ENCODE data around the gene POLR2J3. TPM values are rescaled to one million over a fixed set of nuclear protein-coding genes. Genes with fewer than 3 reads are reported as not detected.
"Not testable (repeated sequence)": the region's sequence is repeated elsewhere in the genome, so short reads cannot be mapped to it uniquely, and the experiment has no call there.

Gene POLR2J3
- total RNA-seq, 4 donors from 2014 or later, result 10.8 to 20.4 (median 13.7) TPM

DNA sequence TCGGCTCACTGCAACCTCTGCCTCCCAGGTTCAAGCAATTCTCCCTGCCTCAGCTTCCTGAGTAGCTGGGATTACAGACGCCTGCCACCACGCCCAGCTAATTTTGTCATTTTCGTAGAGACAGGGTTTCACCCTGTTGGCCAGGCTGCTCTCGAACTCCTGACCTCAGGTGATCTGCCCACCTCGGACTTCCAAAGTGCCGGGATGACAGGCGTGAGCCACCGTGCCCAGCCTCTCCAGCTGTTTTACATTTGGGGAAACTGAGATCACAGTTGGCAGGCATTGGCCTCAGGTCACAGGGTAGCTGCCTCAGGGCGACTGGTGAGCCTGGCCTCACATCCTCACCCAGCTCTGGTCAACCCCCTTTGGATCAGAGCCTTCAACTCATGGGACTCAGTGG is 37.4 kb upstream of the POLR2J3 start:
- intact Hi-C loops (cut with DNase I), result not testable (repeated sequence)

GRCh38 chr7:102606848-102607247 is 34.5 kb upstream of the POLR2J3 start:
- H3K27ac ChIP-seq; H3K4me3 ChIP-seq; intact Hi-C loops (cut with DNase I); H3K27me3 ChIP-seq; H3K36me3 ChIP-seq; H3K9me3 ChIP-seq; DNase-seq; H3K4me1 ChIP-seq: not testable (repeated sequence)
- WGBS, 2 donors, result no CpG with 5 or more reads among the region's 5 CpGs

More for the DNA sequence above, 37.4 kb upstream of the POLR2J3 start:
- H3K9me3 ChIP-seq, H3K27ac ChIP-seq, H3K27me3 ChIP-seq, DNase-seq, H3K4me3 ChIP-seq, H3K4me1 ChIP-seq, H3K36me3 ChIP-seq: not testable (repeated sequence)
- WGBS, 2 donors, result no CpG with 5 or more reads among the region's 10 CpGs

- H3K9me3 ChIP-seq; intact Hi-C loops (cut with DNase I); DNase-seq; H3K4me1 ChIP-seq; H3K27me3 ChIP-seq; H3K27ac ChIP-seq; H3K4me3 ChIP-seq; H3K36me3 ChIP-seq: not testable (repeated sequence)
- WGBS, 2 donors, result no CpG with 5 or more reads among the region's 19 CpGs
Measured at GRCh38 chr7:102604431-102605145, 32.2 kb upstream of the POLR2J3 start.

DNA sequence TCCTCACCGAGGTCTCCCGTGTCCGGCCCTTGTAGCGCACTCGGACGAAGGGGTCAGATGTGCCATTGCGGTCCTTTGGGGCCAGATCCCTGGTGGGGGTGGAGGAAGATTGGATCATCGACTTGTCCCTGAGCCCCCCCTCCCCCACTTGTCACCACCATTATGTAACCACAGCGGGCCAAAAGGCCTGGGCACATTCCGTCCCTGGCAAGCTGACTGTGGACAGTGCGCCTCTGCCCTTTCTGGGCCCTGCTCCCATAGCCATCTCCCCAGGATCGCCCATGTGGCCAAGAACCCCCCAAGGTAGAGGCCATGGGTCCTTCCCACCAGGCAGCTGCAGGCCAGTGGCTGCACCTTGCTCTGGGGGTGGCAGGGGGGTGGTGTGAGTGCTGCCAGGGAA is 29.9 kb upstream of the POLR2J3 start:
- H3K36me3 ChIP-seq; H3K27me3 ChIP-seq; H3K4me1 ChIP-seq; H3K27ac ChIP-seq; DNase-seq; intact Hi-C loops (cut with DNase I); H3K4me3 ChIP-seq; H3K9me3 ChIP-seq: not testable (repeated sequence)
- no CpG with 5 or more reads among the region's 12 CpGs for WGBS, 2 donors

GRCh38 chr7:102599699-102600098 is 27.3 kb upstream of the POLR2J3 start:
- H3K4me3 ChIP-seq; DNase-seq; H3K27me3 ChIP-seq; H3K9me3 ChIP-seq; H3K4me1 ChIP-seq; H3K36me3 ChIP-seq; intact Hi-C loops (cut with DNase I); H3K27ac ChIP-seq: not testable (repeated sequence)
- WGBS, 2 donors, result no CpG with 5 or more reads among the region's 9 CpGs

DNA sequence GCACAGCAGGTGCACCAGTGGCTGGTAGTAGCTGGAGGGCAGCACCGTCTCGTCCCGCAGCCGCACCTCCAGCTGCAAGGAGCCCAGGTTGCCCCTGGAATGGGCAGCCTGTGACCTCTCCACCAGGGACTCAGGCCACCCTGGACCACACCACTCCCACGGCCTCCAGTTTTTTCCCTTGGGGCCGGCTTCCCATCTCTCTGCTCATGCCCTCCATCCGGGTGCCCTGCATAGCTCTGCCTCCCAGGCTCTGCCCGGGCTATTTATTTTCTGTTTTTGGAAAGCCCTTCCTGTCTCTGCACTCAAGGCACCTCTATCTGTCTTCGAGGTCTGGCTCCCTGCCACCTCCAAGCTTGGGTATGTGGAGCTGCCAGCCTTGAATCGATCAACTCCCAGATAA is 23.7 kb upstream of the POLR2J3 start:
- H3K27me3 ChIP-seq; H3K4me3 ChIP-seq; H3K27ac ChIP-seq; H3K9me3 ChIP-seq; H3K4me1 ChIP-seq; DNase-seq; H3K36me3 ChIP-seq; intact Hi-C loops (cut with DNase I): not testable (repeated sequence)
- WGBS, 2 donors, result 86% methylated on average over 3 of the region's 10 CpGs; no CpG with 5 or more reads in 1 of the 2 donors

- H3K4me3 ChIP-seq; H3K36me3 ChIP-seq; DNase-seq; H3K27me3 ChIP-seq; H3K4me1 ChIP-seq; intact Hi-C loops (cut with DNase I); H3K27ac ChIP-seq; H3K9me3 ChIP-seq: not testable (repeated sequence)
- no CpG with 5 or more reads among the region's 68 CpGs for WGBS, 2 donors
Measured at GRCh38 chr7:102593637-102594334, 21.4 kb upstream of the POLR2J3 start.

DNA sequence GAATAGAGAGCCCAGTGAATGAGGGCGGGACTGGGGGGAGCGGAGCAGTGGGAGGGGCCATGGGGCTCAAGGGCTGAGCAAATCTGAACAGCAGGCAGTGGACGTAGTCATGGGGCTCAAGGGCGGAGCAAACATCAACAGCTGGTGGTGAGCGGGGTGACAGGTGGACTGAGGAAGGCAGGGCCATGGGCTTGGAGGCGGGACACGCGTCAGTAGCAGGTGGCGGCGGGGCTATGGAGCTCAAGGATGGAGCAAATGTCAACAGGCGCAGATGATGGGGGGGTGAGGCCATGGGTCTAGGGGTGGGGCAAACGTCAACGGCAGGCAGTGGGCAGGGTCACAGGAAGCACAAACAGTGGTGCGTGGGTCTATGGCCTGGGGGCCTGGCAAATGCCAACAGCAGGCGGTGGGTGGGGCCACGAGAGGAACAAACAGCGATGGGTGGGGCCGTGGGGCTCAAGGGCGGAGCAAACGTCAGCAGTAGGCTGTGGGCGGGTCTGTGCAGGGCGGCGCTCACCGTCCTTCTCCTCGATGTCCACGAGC is 20.2 kb upstream of the POLR2J3 start:
- H3K4me3 ChIP-seq; H3K36me3 ChIP-seq; intact Hi-C loops (cut with DNase I); DNase-seq; H3K27me3 ChIP-seq; H3K4me1 ChIP-seq; H3K9me3 ChIP-seq; H3K27ac ChIP-seq: not testable (repeated sequence)
- WGBS, 2 donors, result 36% methylated on average over 9 of the region's 26 CpGs; no CpG with 5 or more reads in 1 of the 2 donors

- intact Hi-C loops (cut with DNase I); H3K36me3 ChIP-seq; H3K4me1 ChIP-seq; H3K9me3 ChIP-seq; H3K27ac ChIP-seq; H3K27me3 ChIP-seq; DNase-seq; H3K4me3 ChIP-seq: not testable (repeated sequence)
- WGBS, 2 donors, result no CpG with 5 or more reads among the region's 9 CpGs
Measured at GRCh38 chr7:102589857-102590256, 17.5 kb upstream of the POLR2J3 start.

- H3K9me3 ChIP-seq; H3K27ac ChIP-seq; intact Hi-C loops (cut with DNase I); DNase-seq; H3K27me3 ChIP-seq; H3K4me1 ChIP-seq; H3K36me3 ChIP-seq; H3K4me3 ChIP-seq: not testable (repeated sequence)
- no CpG with 5 or more reads among the region's 5 CpGs for WGBS, 2 donors
Measured at GRCh38 chr7:102583495-102583894, 11.1 kb upstream of the POLR2J3 start.

- DNase-seq; H3K36me3 ChIP-seq; H3K9me3 ChIP-seq; H3K4me3 ChIP-seq; H3K27me3 ChIP-seq; intact Hi-C loops (cut with DNase I); H3K4me1 ChIP-seq; H3K27ac ChIP-seq: not testable (repeated sequence)
- no CpG with 5 or more reads among the region's 5 CpGs for WGBS, 2 donors
Measured at GRCh38 chr7:102581722-102582121, 9.3 kb upstream of the POLR2J3 start.

GRCh38 chr7:102578486-102578885 is 6.1 kb upstream of the POLR2J3 start:
- H3K4me3 ChIP-seq; H3K9me3 ChIP-seq; DNase-seq; H3K27ac ChIP-seq; H3K27me3 ChIP-seq; H3K36me3 ChIP-seq; intact Hi-C loops (cut with DNase I); H3K4me1 ChIP-seq: not testable (repeated sequence)
- WGBS, 2 donors, result 92% methylated on average over 3 of the region's 5 CpGs; no CpG with 5 or more reads in 1 of the 2 donors

All from esophagus squamous epithelium (tissue), 5 donors.